Lower lobe of right lung (tissue), 2 donors: ENCODE measurements around the gene DCUN1D4. TPM values are rescaled to one million over a fixed set of nuclear protein-coding genes. Genes with fewer than 3 reads are reported as not detected.

ENCODE experiments used
- ATAC-seq, 2 donors: fragments of 200-7000 bp; cut with Tn5 transposase; one replicate each; pipeline ENCODE4 v1.9.1; 2020 to 2022; ENCODE audit warnings: mild to moderate bottlenecking in 2 of 2, moderate library complexity in 2 of 2
- DNase-seq: peaks from one replicate; pipeline ENCODE4 v3.0.0-alpha.2; 2020
- H3K27ac ChIP-seq: fragments of 200-600 bp; one replicate; pipeline ENCODE4 v1.8.0; 2022
- H3K27me3 ChIP-seq: fragments of 200-600 bp; one replicate; pipeline ENCODE4 v1.8.0; 2022; ENCODE audit warnings: low read depth
- H3K36me3 ChIP-seq: fragments of 200-600 bp; one replicate; pipeline ENCODE4 v1.8.0; 2022; ENCODE audit warnings: mild to moderate bottlenecking
- H3K4me1 ChIP-seq: fragments of 200-600 bp; one replicate; pipeline ENCODE4 v1.8.0; 2022
- H3K4me3 ChIP-seq: fragments of 200-600 bp; one replicate; pipeline ENCODE4 v1.8.0; 2022; ENCODE audit warnings: mild to moderate bottlenecking
- H3K9me3 ChIP-seq: fragments of 200-600 bp; one replicate; pipeline ENCODE4 v1.8.0; 2022
- CTCF ChIP-seq: fragments of 200-600 bp; IDR thresholded peaks from one replicate; pipeline ENCODE4 v1.8.0; 2022; ENCODE audit warnings: antibody characterized with exemption, mild to moderate bottlenecking
- intact Hi-C: fragments of 100-400 bp; cut with DNase I; formaldehyde crosslinking; loops from one replicate; pipeline ENCODE4 v1.11.0; 2022
- total RNA-seq: library from RNA; stranded (reverse); fragmentation: NEBNext Ultra II Directional; extraction: Animal tissue kit (Norgen Biotek cat#: 25700); gene quantifications from one replicate; pipeline ENCODE4 v1.2.1, GENCODE V29; 2021
- donor health status: DM: no; HTN: yes; CAD: no; lungs with severe emphysema.

The DCUN1D4 gene
- total RNA-seq, 1 donor from 2014 or later, result 49.5 TPM

- TF ChIP-seq CTCF, result no peak
- intact Hi-C loops, result no loop called here
- Histone ChIP-seq H3K9me3 (no peaks in the 10 kb centered on the region), H3K36me3 (peaks cover 21% of the 10 kb centered on the region), H3K27me3 (no peaks in the 10 kb centered on the region), H3K4me3 (no peak overlapping the region), H3K4me1 (no peaks in the 10 kb centered on the region), H3K27ac (no peak overlapping the region)
- ATAC-seq (no peak), DNase-seq (no peak)
These were observed 75.3 kb downstream of the DCUN1D4 start for GRCh38 chr4:51918251-51918650.

- Histone ChIP-seq H3K4me1 (no peaks in the 10 kb centered on the region), H3K27me3 (no peaks in the 10 kb centered on the region), H3K27ac (no peak overlapping the region), H3K36me3 (no peaks in the 10 kb centered on the region), H3K4me3 (no peak overlapping the region), H3K9me3 (no peaks in the 10 kb centered on the region)
- intact Hi-C loops, result no loop called here
- no peak for TF ChIP-seq CTCF
- no peak for DNase-seq
- ATAC-seq, result no peak
These were observed 80.4 kb downstream of the DCUN1D4 start for GRCh38 chr4:51923343-51923742.

- H3K27ac ChIP-seq, result no peak overlapping the region
- H3K27me3 ChIP-seq, result no peaks in the 10 kb centered on the region
- DNase-seq (no peak), ATAC-seq (no peak)
- TF ChIP-seq CTCF, result no peak
- intact Hi-C loops, result no loop called here
- no peaks in the 10 kb centered on the region for H3K4me1 ChIP-seq
- H3K36me3 ChIP-seq, result no peaks in the 10 kb centered on the region
- H3K9me3 ChIP-seq, result no peaks in the 10 kb centered on the region
- H3K4me3 ChIP-seq, result no peak overlapping the region
These were observed 82.4 kb downstream of the DCUN1D4 start for GRCh38 chr4:51925307-51925706.

DNA sequence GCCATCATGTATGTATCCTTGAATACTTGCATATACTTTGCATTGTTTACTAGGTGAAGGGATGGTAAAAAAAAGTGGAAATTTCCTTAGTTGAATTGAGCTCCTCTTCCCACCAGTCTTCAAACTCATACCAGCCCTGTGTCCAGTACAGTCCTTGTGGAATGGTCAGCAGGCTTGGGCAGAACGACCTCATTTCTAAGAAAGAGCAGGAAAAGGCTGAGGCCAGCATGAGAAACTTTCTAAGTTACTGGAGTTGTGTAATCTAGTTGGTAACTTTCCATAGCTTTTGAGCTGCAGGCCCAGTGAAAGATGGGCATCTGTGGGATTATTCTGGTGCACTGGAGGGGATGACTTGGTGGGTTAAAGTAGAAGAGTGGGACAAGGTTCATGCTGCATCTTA is 87.6 kb downstream of the DCUN1D4 start:
- no peaks in the 10 kb centered on the region for H3K27me3 ChIP-seq
- no peak overlapping the region for H3K4me3 ChIP-seq
- H3K9me3 ChIP-seq, result no peaks in the 10 kb centered on the region
- DNase-seq (no peak), ATAC-seq (no peak)
- no peaks in the 10 kb centered on the region for H3K36me3 ChIP-seq
- intact Hi-C loops, result no loop called here
- TF ChIP-seq CTCF, result no peak
- H3K4me1 ChIP-seq, result no peaks in the 10 kb centered on the region
- no peak overlapping the region for H3K27ac ChIP-seq

- Histone ChIP-seq H3K27me3 (no peaks in the 10 kb centered on the region), H3K4me3 (no peak overlapping the region), H3K27ac (no peak overlapping the region), H3K9me3 (no peaks in the 10 kb centered on the region), H3K4me1 (no peaks in the 10 kb centered on the region), H3K36me3 (no peaks in the 10 kb centered on the region)
- TF ChIP-seq CTCF, result no peak
- ATAC-seq (no peak), DNase-seq (no peak)
- intact Hi-C loops, result no loop called here
These were observed 88.5 kb downstream of the DCUN1D4 start for GRCh38 chr4:51931461-51931860.

DNA sequence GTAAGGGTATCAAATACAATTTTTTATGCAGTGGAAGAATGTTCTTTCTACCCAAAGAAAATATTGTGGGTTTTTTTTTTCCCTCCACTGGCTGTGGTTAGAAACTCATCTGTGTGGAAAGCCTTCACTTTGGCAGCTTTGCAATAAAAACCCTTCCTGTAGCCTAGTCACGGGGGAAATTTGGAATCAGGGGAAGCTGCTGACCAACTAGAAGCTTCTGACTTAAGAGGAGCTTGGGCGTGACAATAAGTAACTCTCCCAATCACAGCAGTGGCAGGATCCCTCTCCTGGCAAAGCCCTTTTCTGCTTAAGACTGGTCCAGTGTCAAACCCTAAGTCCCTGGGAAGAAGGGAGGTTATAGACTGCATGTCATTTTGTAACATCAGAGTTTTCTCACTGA is 89.3 kb downstream of the DCUN1D4 start:
- Histone ChIP-seq H3K4me1 (no peaks in the 10 kb centered on the region), H3K27ac (no peak overlapping the region), H3K27me3 (no peaks in the 10 kb centered on the region), H3K4me3 (no peak overlapping the region), H3K9me3 (no peaks in the 10 kb centered on the region), H3K36me3 (no peaks in the 10 kb centered on the region)
- TF ChIP-seq CTCF, result no peak
- DNase-seq (no peak), ATAC-seq (no peak)
- intact Hi-C loops, result no loop called here
